BLaER1 treated with 17β-estradiol and CSF1 and Interleukin-3, amounts not matched to agents 10 nM and 100 nM (cell line): ENCODE results near the gene KRT73.

ENCODE experiments used
- H3K27ac ChIP-seq, 11 experiments: shearing (Covaris generic); formaldehyde crosslinking; 2 replicates each; pipeline ENCODE4 v1.8.1; 2022
- H3K27me3 ChIP-seq, 11 experiments: shearing (Covaris generic); formaldehyde crosslinking; 2 replicates each; pipeline ENCODE4 v1.8.1; 2022
- H3K36me3 ChIP-seq, 11 experiments: shearing (Covaris generic); formaldehyde crosslinking; 2 replicates each; pipeline ENCODE4 v1.8.1; 2022
- H3K4me1 ChIP-seq, 10 experiments: shearing (Covaris generic); formaldehyde crosslinking; 2 replicates each; pipeline ENCODE4 v1.8.1; 2022
- H3K4me2 ChIP-seq, 11 experiments: shearing (Covaris generic); formaldehyde crosslinking; 2 replicates each; pipeline ENCODE4 v1.8.1; 2022
- H3K4me3 ChIP-seq, 10 experiments: shearing (Covaris generic); formaldehyde crosslinking; 2 replicates each; pipeline ENCODE4 v1.8.1; 2022
- H3K9ac ChIP-seq, 11 experiments: shearing (Covaris generic); formaldehyde crosslinking; 2 replicates each; pipeline ENCODE4 v1.8.1; 2022
- H3K9me3 ChIP-seq, 11 experiments: shearing (Covaris generic); formaldehyde crosslinking; replicated peaks in 1 of 11; 2 replicates each; pipeline ENCODE4 v1.8.1; 2022
- H4K20me1 ChIP-seq, 11 experiments: shearing (Covaris generic); formaldehyde crosslinking; 2 replicates each; pipeline ENCODE4 v1.8.1; 2022
- Cebpa-rat ChIP-seq, 11 experiments: shearing (Covaris generic); IDR thresholded peaks; 2 replicates each; pipeline ENCODE4 v1.8.1; 2022

KRT73 gene

DNA sequence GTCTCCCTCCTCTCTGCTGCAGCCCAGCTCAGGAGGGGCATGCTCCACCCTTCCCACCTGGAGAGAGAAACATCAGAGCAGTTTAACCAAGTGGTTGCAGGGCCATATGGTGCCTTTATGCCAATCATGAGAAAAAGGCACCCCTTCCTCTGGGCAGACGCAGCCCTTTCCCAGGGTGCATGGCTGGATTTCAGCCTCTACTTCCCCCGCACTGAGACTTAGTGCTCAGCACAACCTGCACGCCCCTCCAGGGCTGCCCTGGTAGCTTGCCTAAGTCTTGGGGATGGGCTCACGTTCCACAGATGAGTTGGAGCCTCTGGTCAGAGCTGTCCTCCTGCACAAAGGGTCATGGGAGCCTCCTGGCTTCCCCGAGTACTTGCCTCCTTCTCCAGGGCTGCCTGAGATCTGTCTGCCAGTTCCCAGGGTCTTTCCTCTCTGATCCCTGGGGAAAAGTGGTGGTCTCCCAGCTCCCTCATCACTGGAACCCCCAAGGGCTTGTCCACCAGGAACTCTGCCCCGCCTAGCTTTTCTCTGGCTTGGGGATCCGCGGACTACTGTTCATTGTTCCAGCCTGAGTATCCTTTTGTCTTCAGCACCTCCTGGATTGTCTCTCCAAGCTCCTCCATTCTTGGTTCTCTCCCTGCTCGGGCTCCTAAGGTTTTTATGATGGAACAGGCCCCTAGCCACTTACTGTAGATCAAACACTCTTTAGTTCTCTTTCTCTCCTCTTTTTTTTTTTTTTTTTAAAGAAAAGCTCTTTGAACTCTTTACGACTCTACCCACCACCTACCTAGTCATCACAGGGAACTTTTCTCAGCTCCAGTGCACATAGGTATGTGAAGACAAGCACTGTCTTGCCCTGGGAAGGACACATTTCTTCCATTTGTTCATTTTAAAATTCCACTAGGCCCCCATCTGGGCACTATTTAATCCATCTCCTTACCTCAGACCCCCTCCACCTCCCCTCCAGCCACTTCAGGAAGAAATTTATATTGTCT, 38.6 kb downstream of the KRT73 start:
- H3K27ac ChIP-seq: no peak overlapping the region
- no peak overlapping the region for H3K4me3 ChIP-seq
- 0 out of 22 replicates have a peak, but pooled peaks cover 0 to 8% (median 0%) of the 10 kb centered on the region in 11 experiments for H4K20me1 ChIP-seq
- H3K4me1 ChIP-seq: peaks cover under 1 to 28% (median 19%) of the 10 kb centered on the region in 10 experiments; a peak in 18 of 20 replicates
- TF ChIP-seq Cebpa-rat (IDR thresholded peaks at IDR 0.05): no peak
- H3K9ac ChIP-seq: no peak overlapping the region
- no peaks in the 10 kb centered on the region for H3K9me3 ChIP-seq
- H3K27me3 ChIP-seq: no peaks in the 10 kb centered on the region
- H3K4me2 ChIP-seq: peak overlapping the region in 2 of 11 experiments; percentile 12 to 30; a peak in 5 of 22 replicates
- H3K36me3 ChIP-seq: no peaks in the 10 kb centered on the region

DNA sequence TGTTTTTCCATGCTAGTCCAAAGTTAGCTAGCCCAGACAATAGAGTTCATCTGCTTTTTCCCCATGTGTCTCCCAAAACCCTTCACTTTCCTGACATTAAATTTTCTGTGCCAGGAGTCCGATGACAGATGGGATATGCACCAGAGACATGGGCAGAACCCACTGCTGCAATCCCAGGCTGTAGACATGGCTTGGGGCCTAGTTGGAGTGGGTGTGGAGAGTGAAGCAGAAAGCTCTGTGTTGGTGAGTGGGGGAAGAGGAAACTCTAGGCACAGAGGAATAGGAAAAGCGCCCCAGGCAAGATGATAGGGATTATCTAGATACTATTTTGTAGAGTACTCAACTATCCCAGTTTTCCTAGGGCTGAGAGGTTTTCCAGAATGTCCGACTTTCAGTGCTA, 39.9 kb downstream of the KRT73 start:
- H3K36me3 ChIP-seq: no peaks in the 10 kb centered on the region
- H3K4me2 ChIP-seq: no peak overlapping the region
- H3K27me3 ChIP-seq: no peaks in the 10 kb centered on the region
- H4K20me1 ChIP-seq: 0 out of 22 replicates have a peak, but pooled peaks cover 0 to 8% (median 0%) of the 10 kb centered on the region in 11 experiments
- H3K9ac ChIP-seq: no peak overlapping the region
- TF ChIP-seq Cebpa-rat (IDR thresholded peaks at IDR 0.05): no peak
- H3K4me3 ChIP-seq: no peak overlapping the region
- H3K9me3 ChIP-seq: no peaks in the 10 kb centered on the region
- H3K4me1 ChIP-seq: peaks cover 0 to 28% (median 20%) of the 10 kb centered on the region in 10 experiments; a peak in 18 of 20 replicates
- H3K27ac ChIP-seq: no peak overlapping the region

DNA sequence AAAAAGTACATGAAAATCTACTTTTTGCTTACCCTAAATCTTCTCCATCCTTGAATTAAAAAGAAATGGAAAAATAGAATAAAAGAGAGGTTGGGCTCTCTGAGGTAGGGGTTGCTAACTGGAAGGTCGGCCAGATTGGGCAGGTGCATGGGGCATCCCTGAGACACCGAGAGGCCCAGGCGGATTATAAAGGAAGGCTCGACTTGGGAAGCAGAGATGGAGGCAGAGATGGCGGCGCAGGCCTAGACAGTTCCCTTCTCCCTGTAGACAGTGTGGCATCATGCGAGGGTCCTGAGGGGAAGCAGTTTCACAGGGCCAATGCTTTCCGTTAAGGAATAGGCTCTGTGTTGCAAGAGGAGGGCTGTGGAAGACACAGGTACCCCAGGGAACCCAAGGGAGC, 41.0 kb downstream of the KRT73 start:
- Histone ChIP-seq H3K9ac (no peak overlapping the region), H3K27ac (no peak overlapping the region), H3K9me3 (no peaks in the 10 kb centered on the region), H3K4me2 (no peak overlapping the region), H4K20me1 (0 out of 22 replicates have a peak, but pooled peaks cover 0 to 8% (median 0%) of the 10 kb centered on the region in 11 experiments), H3K27me3 (no peaks in the 10 kb centered on the region), H3K4me1 (peaks cover 0 to 25% (median 19%) of the 10 kb centered on the region in 10 experiments; a peak in 18 of 20 replicates), H3K4me3 (no peak overlapping the region), H3K36me3 (no peaks in the 10 kb centered on the region)
- no peak for TF ChIP-seq Cebpa-rat (IDR thresholded peaks at IDR 0.05)

DNA sequence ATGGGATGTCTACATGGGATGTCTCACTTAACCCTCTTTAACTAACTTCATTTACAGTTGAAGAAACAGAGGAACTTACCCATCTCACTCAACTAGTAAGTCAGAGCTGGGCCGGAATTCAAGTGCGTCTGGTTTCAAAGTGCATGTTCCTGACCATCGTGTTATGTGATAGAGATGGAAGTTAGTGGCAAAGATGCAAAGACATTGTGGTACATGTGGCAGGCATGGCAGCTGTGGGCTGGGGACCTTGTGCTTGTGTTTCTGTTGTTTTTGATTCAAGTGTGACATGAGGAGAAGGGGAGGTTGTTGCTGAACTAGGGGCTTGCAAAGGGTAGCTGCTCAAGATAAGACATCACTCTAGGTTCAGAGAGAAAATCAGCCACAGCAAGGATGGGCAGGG, 42.4 kb downstream of the KRT73 start:
- 0 out of 22 replicates have a peak, but pooled peaks cover 0 to 1% (median 0%) of the 10 kb centered on the region in 11 experiments for H4K20me1 ChIP-seq
- peaks cover 0 to 25% (median 18%) of the 10 kb centered on the region in 10 experiments; a peak in 18 of 20 replicates for H3K4me1 ChIP-seq
- H3K27me3 ChIP-seq: no peaks in the 10 kb centered on the region
- TF ChIP-seq Cebpa-rat (IDR thresholded peaks at IDR 0.05): no peak
- H3K9ac ChIP-seq: no peak overlapping the region
- H3K4me3 ChIP-seq: no peak overlapping the region
- H3K9me3 ChIP-seq: no peaks in the 10 kb centered on the region
- no peak overlapping the region for H3K27ac ChIP-seq
- H3K36me3 ChIP-seq: no peaks in the 10 kb centered on the region
- H3K4me2 ChIP-seq: peak overlapping the region in 4 of 11 experiments; percentile 54 to 81 (median 57); a peak in 5 of 22 replicates

DNA sequence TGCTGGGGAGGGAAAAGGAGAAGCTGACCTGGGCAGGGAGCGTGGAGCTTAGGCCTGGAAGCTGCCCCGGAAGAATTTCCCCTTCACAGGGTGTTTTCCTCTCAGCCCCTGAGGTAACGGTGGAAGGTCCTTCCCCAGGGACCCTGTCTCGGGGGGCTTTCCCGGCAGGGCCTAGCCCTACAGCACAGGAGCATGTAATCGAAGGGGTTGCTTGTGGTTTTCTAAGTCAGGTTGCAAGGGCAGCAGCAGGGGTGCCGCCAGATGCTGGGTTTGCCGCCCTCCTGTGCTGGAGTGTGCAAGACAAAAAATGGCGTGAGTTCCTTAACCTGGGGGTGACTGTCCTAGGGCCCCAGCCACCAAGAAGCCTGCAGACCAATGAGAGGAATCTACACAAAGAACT, 43.1 kb downstream of the KRT73 start:
- Histone ChIP-seq H3K27ac (no peak overlapping the region), H3K4me1 (peaks cover 0 to 18% (median 12%) of the 10 kb centered on the region in 10 experiments; a peak in 18 of 20 replicates), H3K36me3 (no peaks in the 10 kb centered on the region), H4K20me1 (no peaks in the 10 kb centered on the region), H3K4me2 (peak overlapping the region; percentile 26 to 81 (median 58)), H3K9me3 (no peaks in the 10 kb centered on the region), H3K9ac (no peak overlapping the region), H3K4me3 (no peak overlapping the region), H3K27me3 (no peaks in the 10 kb centered on the region)
- no peak for TF ChIP-seq Cebpa-rat (IDR thresholded peaks at IDR 0.05)

DNA sequence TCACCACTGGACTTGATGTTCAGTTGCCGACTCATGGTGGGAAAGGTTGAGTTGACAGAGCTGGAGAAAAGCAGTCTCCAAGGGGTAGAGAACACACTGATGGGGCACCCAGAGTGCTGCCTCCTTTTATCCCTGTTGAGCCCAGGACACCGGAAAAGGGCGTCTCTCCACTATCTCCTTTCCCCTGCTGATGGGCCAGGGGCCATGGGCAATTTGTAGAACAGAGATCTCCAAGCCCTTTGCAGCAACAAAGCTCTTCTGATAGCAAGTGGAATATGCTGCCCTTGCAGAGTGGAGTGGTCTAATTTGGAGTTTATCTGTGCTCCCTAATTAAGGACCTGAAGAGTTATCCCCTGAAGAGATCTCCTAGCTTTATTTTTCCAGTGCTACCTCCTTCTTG, 44.6 kb downstream of the KRT73 start, which contains the start of gene KRT74:
Gene KRT74, minus strand, starts transcription at position 101 of the 400 bp plus-strand sequence. Its CDS starts 66 bp downstream, at position 35.
- Histone ChIP-seq H3K9me3 (no peaks in the 10 kb centered on the region), H3K27me3 (no peaks in the 10 kb centered on the region), H4K20me1 (no peaks in the 10 kb centered on the region), H3K4me2 (peak within 1 kb of the TSS in 3 of 11 experiments; percentile 54 to 74 (median 72); a peak in 2 of 22 replicates), H3K4me1 (peaks cover 5 to 15% (median 11%) of the 10 kb centered on the region in 10 experiments; a peak in 18 of 20 replicates), H3K9ac (no peak within 1 kb of the TSS), H3K4me3 (no peak within 1 kb of the TSS), H3K27ac (no peak within 1 kb of the TSS), H3K36me3 (no peaks in the 10 kb centered on the region)
- TF ChIP-seq Cebpa-rat (IDR thresholded peaks at IDR 0.05): no peak

DNA sequence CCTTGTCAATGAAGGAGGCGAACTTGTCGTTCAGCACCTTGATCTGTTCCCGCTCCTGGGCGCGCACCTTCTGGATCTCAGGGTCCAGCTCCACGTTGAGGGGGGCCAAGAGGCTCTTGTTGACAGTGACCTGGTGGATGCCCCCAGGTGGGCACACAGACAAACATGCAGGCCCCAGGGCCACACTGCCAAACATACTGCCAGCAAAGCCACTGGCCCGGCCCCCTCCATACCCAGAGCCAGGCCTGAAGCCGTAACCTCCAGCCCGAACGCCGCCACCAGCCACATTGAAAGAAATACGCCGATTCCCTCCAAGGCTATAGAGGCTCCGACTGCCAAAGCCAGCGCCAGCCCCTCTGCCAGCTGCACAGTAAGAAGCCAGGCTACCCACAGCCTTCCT, 45.1 kb downstream of the KRT73 start:
- H3K36me3 ChIP-seq: no peaks in the 10 kb centered on the region
- no peak overlapping the region for H3K9ac ChIP-seq
- H3K4me1 ChIP-seq: peaks cover 5 to 15% (median 11%) of the 10 kb centered on the region in 10 experiments; a peak in 18 of 20 replicates
- H3K9me3 ChIP-seq: no peaks in the 10 kb centered on the region
- no peak for TF ChIP-seq Cebpa-rat (IDR thresholded peaks at IDR 0.05)
- H4K20me1 ChIP-seq: no peaks in the 10 kb centered on the region
- H3K27me3 ChIP-seq: no peaks in the 10 kb centered on the region
- H3K4me2 ChIP-seq: no peak overlapping the region
- H3K27ac ChIP-seq: no peak overlapping the region
- H3K4me3 ChIP-seq: no peak overlapping the region

DNA sequence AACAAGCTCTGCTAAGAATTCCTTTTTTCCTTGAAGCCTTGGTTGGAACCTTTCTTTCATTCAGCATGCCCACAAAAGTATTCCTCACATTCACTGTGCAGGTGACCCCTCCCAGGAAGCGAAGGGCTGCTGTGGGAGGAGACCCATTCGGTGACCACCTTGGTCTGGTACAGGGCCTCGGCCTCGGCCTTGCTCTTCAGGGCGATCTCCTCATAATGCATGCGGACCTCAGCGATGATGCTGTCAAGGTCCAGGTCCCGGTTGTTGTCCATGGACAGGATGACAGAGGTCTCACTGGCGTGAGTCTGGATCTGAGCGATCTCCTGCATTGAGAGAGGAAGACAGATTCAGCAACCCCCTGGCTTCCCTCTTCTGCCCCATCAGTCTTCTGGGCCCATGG, 47.8 kb downstream of the KRT73 start:
- Histone ChIP-seq H3K36me3 (no peaks in the 10 kb centered on the region), H3K4me3 (no peak overlapping the region), H3K4me2 (no peak overlapping the region), H3K27ac (no peak overlapping the region), H4K20me1 (no peaks in the 10 kb centered on the region), H3K9me3 (no peaks in the 10 kb centered on the region), H3K27me3 (no peaks in the 10 kb centered on the region), H3K9ac (no peak overlapping the region), H3K4me1 (peaks cover 5 to 17% (median 8%) of the 10 kb centered on the region in 10 experiments; a peak in 18 of 20 replicates)
- TF ChIP-seq Cebpa-rat (IDR thresholded peaks at IDR 0.05): no peak

DNA sequence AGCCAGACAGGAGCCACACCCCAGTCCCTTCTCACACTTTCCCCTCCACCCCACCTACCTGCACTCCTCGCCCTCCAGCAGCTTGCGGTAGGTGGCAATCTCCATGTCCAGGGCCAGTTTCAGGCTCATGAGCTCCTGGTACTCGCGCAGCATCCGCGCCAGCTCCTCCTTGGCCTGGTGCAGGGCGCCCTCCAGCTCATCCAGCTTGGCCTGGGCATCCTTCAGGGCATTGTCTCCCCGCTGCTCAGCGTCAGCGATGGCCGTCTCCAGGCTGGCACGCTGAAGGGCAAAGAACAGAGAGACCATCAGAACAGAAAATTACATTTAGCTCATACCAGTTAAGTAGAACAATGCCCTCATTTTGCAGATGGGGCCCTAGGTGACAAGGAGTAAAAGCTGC, 50.2 kb downstream of the KRT73 start:
- Histone ChIP-seq H3K27ac (no peak overlapping the region), H3K36me3 (no peaks in the 10 kb centered on the region), H3K9me3 (no peaks in the 10 kb centered on the region), H3K4me3 (no peak overlapping the region), H3K4me1 (peaks cover 0 to 7% (median 0%) of the 10 kb centered on the region in 10 experiments; a peak in 4 of 20 replicates), H4K20me1 (no peaks in the 10 kb centered on the region), H3K4me2 (no peak overlapping the region), H3K27me3 (no peaks in the 10 kb centered on the region), H3K9ac (no peak overlapping the region)
- no peak for TF ChIP-seq Cebpa-rat (IDR thresholded peaks at IDR 0.05)
